Esophagus muscularis mucosa (tissue), 4 donors: ENCODE data around the gene BMPR1B.

Experiments
- EP300 ChIP-seq: sonication (generic); formaldehyde crosslinking; IDR thresholded peaks from one replicate; pipeline ENCODE4 v1.6.1; 2017; ENCODE audit warnings: antibody characterized with exemption
- POLR2A ChIP-seq: fragments of 450-650 bp; IDR thresholded peaks from one replicate; pipeline ENCODE4 v1.6.1; 2017; ENCODE audit warnings: antibody characterized with exemption, moderate library complexity, mild to moderate bottlenecking, low read depth
- POLR2AphosphoS5 ChIP-seq, 2 donors: sonication (generic); formaldehyde crosslinking; IDR thresholded peaks; one replicate each; pipeline ENCODE4 v1.6.1; 2017; ENCODE audit warnings: antibody characterized with exemption in 2 of 2
- TF ChIP-seq, protein P1 (sequence below), 3 experiments: fragments of 200-600 bp in 2 of 3; fragments of 450-650 bp in 1 of 3; sonication (generic) in 2 of 3; IDR thresholded peaks; one replicate each; pipeline ENCODE4 v1.5.1; 2017 to 2019; ENCODE audit warnings: antibody characterized with exemption in 3 of 3, mild to moderate bottlenecking in 2 of 3, moderate library complexity in 1 of 3

DNA sequence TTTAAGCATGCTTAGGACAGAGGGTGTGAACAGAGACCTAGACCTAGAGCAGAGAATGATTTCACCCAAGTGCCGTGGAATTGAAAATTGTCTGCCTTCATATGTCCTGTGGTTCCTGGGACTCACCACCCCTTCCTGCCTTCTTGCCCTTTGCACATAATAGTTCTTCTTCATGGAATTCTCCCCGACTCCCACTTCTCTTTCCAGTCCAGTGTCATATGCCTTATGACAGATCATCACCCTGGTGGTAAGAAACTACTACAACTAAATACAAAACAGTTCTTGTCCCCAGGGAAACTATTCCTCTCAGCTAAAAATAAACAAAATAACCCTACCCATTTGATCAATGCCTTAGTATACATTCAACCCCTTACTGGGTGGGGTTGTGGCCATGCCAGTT lies 43.3 kb downstream of the BMPR1B start:
- TF ChIP-seq EP300: no peak
- TF ChIP-seq POLR2AphosphoS5 (IDR thresholded peaks at IDR 0.05): no peak
- TF ChIP-seq, protein P1, sequence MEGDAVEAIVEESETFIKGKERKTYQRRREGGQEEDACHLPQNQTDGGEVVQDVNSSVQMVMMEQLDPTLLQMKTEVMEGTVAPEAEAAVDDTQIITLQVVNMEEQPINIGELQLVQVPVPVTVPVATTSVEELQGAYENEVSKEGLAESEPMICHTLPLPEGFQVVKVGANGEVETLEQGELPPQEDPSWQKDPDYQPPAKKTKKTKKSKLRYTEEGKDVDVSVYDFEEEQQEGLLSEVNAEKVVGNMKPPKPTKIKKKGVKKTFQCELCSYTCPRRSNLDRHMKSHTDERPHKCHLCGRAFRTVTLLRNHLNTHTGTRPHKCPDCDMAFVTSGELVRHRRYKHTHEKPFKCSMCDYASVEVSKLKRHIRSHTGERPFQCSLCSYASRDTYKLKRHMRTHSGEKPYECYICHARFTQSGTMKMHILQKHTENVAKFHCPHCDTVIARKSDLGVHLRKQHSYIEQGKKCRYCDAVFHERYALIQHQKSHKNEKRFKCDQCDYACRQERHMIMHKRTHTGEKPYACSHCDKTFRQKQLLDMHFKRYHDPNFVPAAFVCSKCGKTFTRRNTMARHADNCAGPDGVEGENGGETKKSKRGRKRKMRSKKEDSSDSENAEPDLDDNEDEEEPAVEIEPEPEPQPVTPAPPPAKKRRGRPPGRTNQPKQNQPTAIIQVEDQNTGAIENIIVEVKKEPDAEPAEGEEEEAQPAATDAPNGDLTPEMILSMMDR (IDR thresholded peaks at IDR 0.05): no peak
- no peak for TF ChIP-seq POLR2A
